ENCODE measurements around the gene LSAMP. TPM values are rescaled to one million over a fixed set of nuclear protein-coding genes. Genes with fewer than 3 reads are reported as not detected.

The LSAMP gene
- total and polyA plus RNA-seq, 2 of the 13 experiments (the other 11 are each of a cell fraction or from before 2014, with no cell fraction given) = not detected

GRCh38 chr3:115783938-115784738 lies 661.1 kb downstream of the LSAMP start (continued):
- TF ChIP-seq, protein P1, sequence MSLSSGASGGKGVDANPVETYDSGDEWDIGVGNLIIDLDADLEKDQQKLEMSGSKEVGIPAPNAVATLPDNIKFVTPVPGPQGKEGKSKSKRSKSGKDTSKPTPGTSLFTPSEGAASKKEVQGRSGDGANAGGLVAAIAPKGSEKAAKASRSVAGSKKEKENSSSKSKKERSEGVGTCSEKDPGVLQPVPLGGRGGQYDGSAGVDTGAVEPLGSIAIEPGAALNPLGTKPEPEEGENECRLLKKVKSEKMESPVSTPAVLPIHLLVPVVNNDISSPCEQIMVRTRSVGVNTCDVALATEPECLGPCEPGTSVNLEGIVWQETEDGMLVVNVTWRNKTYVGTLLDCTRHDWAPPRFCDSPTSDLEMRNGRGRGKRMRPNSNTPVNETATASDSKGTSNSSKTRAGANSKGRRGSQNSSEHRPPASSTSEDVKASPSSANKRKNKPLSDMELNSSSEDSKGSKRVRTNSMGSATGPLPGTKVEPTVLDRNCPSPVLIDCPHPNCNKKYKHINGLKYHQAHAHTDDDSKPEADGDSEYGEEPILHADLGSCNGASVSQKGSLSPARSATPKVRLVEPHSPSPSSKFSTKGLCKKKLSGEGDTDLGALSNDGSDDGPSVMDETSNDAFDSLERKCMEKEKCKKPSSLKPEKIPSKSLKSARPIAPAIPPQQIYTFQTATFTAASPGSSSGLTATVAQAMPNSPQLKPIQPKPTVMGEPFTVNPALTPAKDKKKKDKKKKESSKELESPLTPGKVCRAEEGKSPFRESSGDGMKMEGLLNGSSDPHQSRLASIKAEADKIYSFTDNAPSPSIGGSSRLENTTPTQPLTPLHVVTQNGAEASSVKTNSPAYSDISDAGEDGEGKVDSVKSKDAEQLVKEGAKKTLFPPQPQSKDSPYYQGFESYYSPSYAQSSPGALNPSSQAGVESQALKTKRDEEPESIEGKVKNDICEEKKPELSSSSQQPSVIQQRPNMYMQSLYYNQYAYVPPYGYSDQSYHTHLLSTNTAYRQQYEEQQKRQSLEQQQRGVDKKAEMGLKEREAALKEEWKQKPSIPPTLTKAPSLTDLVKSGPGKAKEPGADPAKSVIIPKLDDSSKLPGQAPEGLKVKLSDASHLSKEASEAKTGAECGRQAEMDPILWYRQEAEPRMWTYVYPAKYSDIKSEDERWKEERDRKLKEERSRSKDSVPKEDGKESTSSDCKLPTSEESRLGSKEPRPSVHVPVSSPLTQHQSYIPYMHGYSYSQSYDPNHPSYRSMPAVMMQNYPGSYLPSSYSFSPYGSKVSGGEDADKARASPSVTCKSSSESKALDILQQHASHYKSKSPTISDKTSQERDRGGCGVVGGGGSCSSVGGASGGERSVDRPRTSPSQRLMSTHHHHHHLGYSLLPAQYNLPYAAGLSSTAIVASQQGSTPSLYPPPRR (CRISPR knock-in tag; IDR thresholded peaks at IDR 0.05; ENCODE audit: borderline replicate concordance) = peak; percentile 34; the same call in 1 of the 2 replicates
- TF ChIP-seq, protein P2, sequence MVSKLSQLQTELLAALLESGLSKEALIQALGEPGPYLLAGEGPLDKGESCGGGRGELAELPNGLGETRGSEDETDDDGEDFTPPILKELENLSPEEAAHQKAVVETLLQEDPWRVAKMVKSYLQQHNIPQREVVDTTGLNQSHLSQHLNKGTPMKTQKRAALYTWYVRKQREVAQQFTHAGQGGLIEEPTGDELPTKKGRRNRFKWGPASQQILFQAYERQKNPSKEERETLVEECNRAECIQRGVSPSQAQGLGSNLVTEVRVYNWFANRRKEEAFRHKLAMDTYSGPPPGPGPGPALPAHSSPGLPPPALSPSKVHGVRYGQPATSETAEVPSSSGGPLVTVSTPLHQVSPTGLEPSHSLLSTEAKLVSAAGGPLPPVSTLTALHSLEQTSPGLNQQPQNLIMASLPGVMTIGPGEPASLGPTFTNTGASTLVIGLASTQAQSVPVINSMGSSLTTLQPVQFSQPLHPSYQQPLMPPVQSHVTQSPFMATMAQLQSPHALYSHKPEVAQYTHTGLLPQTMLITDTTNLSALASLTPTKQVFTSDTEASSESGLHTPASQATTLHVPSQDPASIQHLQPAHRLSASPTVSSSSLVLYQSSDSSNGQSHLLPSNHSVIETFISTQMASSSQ (IDR thresholded peaks at IDR 0.05; ENCODE audit: low read depth) = no peak
- TF ChIP-seq, protein P2 (CRISPR knock-in tag; IDR thresholded peaks at IDR 0.05; ENCODE audit: borderline replicate concordance) = peak; percentile 13; the same call in 1 of the 2 replicates
- TF ChIP-seq SAP130 (CRISPR knock-in tag; IDR thresholded peaks at IDR 0.05; ENCODE audit: low read depth) (peak; percentile 75), ZNF598 (CRISPR knock-in tag; IDR thresholded peaks at IDR 0.05; ENCODE audit: borderline replicate concordance) (no peak; the same call in 1 of the 2 replicates), ZNF788 (CRISPR knock-in tag; IDR thresholded peaks at IDR 0.05; ENCODE audit: borderline replicate concordance) (peak; percentile 14; the same call in 1 of the 2 replicates), FOXA1 (IDR thresholded peaks at IDR 0.05) (no peak), FOXA1 (CRISPR knock-in tag; IDR thresholded peaks at IDR 0.05) (peak; percentile 50; the same call in 1 of the 2 replicates), ZZZ3 (CRISPR knock-in tag; IDR thresholded peaks at IDR 0.05; ENCODE audit: borderline replicate concordance) (no peak), ZSCAN5A (CRISPR knock-in tag; IDR thresholded peaks at IDR 0.05; ENCODE audit: borderline replicate concordance) (peak; percentile 84), ZNF720 (CRISPR knock-in tag; IDR thresholded peaks at IDR 0.05) (no peak)
- TF ChIP-seq, protein P3, sequence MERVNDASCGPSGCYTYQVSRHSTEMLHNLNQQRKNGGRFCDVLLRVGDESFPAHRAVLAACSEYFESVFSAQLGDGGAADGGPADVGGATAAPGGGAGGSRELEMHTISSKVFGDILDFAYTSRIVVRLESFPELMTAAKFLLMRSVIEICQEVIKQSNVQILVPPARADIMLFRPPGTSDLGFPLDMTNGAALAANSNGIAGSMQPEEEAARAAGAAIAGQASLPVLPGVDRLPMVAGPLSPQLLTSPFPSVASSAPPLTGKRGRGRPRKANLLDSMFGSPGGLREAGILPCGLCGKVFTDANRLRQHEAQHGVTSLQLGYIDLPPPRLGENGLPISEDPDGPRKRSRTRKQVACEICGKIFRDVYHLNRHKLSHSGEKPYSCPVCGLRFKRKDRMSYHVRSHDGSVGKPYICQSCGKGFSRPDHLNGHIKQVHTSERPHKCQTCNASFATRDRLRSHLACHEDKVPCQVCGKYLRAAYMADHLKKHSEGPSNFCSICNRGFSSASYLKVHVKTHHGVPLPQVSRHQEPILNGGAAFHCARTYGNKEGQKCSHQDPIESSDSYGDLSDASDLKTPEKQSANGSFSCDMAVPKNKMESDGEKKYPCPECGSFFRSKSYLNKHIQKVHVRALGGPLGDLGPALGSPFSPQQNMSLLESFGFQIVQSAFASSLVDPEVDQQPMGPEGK (CRISPR knock-in tag; IDR thresholded peaks at IDR 0.05) = peak; percentile 68
- TF ChIP-seq, protein P4, sequence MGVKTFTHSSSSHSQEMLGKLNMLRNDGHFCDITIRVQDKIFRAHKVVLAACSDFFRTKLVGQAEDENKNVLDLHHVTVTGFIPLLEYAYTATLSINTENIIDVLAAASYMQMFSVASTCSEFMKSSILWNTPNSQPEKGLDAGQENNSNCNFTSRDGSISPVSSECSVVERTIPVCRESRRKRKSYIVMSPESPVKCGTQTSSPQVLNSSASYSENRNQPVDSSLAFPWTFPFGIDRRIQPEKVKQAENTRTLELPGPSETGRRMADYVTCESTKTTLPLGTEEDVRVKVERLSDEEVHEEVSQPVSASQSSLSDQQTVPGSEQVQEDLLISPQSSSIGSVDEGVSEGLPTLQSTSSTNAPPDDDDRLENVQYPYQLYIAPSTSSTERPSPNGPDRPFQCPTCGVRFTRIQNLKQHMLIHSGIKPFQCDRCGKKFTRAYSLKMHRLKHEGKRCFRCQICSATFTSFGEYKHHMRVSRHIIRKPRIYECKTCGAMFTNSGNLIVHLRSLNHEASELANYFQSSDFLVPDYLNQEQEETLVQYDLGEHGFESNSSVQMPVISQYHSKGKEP (CRISPR knock-in tag; IDR thresholded peaks at IDR 0.05) = no peak

Data from HepG2 (cell line).